Bronchial epithelial cell (primary cell): ENCODE data around the gene ZNF217. TPM values are rescaled to one million over a fixed set of nuclear protein-coding genes. Genes with fewer than 3 reads are reported as not detected.
"Not testable (repeated sequence)": the region's sequence is repeated elsewhere in the genome, so short reads cannot be mapped to it uniquely, and the experiment has no call there.

Experiments used
- DNase-seq: peaks from one replicate; pipeline ENCODE4 v3.0.0-alpha.2; 2010; ENCODE audit warnings: low read depth
- FAIRE-seq: peaks from 2 replicates; lab custom pipeline; 2011; peaks lifted over from hg19 to GRCh38; lab: Jason Lieb, UNC
- H3K27me3 ChIP-seq: 2 replicates; pipeline ENCODE4 v1.5.1; 2011; ENCODE audit warnings: low read length; ENCODE audit not compliant: control insufficient read depth, insufficient read depth
- H3K36me3 ChIP-seq: 2 replicates; pipeline ENCODE4 v1.5.1; 2011; ENCODE audit warnings: low read length; ENCODE audit not compliant: control insufficient read depth, insufficient read depth
- H3K4me3 ChIP-seq: 2 replicates; pipeline ENCODE4 v1.5.1; 2011; ENCODE audit warnings: mild to moderate bottlenecking, low read depth, low read length, control low read depth
- total RNA-seq: library from RNA; depleted of rRNA; stranded (reverse); fragments of >200 nt; gene quantifications from 2 replicates; pipeline ENCODE4 v1.2.1, GENCODE V29; 2014
- TF ChIP-seq, protein P1 (sequence below): IDR thresholded peaks from 2 replicates; pipeline ENCODE4 v1.5.1; 2011; ENCODE audit warnings: mild to moderate bottlenecking, moderate library complexity, low read length, control low read depth, inconsistent platforms; ENCODE audit not compliant: insufficient read depth, severe bottlenecking

The ZNF217 gene
- total RNA-seq, 1 donor from 2014 or later: 24.7 TPM

DNA sequence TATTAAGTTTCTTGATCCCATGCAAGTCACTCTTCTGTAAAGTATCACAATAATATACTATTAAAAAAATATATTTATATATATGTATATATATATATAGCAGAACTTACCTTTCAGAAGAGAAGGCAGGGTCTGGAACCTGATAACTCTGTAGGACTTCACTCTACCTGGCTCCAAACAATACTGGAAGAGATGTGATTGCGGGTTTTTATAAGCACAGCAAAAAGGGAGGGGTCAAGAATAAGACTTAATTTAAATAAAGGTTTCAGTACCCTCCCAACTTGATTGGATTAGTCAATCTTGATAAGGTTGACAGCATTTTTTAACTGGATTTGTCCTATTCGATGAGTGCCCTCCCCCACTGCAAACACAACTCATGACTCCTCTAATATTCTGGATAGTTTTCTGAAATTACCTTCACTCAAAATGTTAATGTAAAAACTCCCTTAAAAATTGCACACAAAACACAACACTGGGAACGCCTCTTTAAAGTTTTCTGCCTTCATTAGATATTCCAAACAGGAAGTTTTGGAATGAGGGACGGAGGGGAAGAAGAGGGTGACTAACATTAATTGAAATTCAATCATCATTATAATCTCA, 4.0 kb upstream of the ZNF217 start:
- TF ChIP-seq, protein P1, sequence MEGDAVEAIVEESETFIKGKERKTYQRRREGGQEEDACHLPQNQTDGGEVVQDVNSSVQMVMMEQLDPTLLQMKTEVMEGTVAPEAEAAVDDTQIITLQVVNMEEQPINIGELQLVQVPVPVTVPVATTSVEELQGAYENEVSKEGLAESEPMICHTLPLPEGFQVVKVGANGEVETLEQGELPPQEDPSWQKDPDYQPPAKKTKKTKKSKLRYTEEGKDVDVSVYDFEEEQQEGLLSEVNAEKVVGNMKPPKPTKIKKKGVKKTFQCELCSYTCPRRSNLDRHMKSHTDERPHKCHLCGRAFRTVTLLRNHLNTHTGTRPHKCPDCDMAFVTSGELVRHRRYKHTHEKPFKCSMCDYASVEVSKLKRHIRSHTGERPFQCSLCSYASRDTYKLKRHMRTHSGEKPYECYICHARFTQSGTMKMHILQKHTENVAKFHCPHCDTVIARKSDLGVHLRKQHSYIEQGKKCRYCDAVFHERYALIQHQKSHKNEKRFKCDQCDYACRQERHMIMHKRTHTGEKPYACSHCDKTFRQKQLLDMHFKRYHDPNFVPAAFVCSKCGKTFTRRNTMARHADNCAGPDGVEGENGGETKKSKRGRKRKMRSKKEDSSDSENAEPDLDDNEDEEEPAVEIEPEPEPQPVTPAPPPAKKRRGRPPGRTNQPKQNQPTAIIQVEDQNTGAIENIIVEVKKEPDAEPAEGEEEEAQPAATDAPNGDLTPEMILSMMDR: no peak
- no peak for FAIRE-seq
- Histone ChIP-seq H3K36me3 (no peaks in the 10 kb centered on the region), H3K4me3 (peak overlapping the region; percentile 35), H3K27me3 (no peaks in the 10 kb centered on the region)
- DNase-seq: no peak

DNA sequence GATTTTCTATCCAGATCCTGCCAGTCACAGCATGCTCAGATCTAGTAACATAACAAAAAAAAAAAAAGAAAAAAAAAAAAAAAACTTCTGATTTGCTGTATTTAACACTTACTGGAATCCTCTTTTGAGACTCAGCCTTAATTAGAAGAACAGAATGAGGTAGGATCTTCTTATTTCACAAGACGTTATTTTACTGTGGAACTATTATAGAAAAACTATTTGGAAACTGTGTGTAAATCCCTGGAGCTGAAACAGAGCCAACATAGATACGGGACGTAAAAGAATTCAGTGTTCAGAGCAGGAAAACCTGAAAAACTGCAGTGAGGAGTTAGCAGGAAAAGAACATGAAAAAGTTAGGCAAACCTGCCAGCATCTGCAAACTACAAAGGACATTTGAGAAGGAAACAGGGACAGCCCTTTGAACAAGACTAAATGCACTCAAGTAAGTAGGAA, 3.4 kb upstream of the ZNF217 start:
- DNase-seq (peak; percentile 46), FAIRE-seq (no peak)
- Histone ChIP-seq H3K36me3 (no peaks in the 10 kb centered on the region), H3K4me3 (peak overlapping the region; percentile 35), H3K27me3 (no peaks in the 10 kb centered on the region)
- TF ChIP-seq, protein P1: no peak

DNA sequence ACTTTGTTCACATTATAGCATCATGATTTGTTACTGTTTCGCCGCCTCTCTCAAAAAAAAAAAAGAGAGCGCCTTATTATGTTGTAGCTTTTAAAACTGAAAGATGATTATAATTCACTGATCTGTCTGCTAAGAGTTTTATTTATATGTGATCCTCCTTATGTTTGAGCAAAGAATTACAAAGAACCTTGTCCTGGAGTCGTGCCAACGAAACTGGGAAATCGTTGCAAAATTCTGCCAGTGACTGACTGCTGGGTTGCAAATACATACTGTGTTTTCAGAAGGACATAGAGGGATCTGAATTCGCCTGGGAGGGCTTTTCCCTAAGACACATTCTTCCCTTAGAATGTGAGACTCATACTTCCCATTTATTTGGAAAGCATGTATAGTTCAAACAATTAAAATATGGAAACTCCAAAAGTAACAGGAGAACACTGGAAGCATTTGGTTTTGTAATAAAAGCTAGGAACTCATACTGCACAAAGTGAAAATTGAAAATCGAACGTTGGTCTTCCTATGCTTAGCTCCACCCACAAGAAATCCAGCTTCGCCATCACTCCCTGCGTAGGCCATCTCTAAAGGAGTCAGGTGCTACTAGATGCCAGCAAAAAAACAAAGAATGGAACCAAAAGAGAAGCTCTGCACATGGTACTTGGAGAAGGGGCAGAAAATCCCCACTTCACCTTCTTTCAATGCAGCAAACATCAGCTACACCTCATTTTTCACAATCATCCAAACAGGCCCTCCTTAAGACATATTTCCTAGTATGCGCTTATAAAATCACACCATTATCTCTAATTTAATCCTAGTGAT, 2.8 kb upstream of the ZNF217 start:
- peak; percentile 43 for DNase-seq
- FAIRE-seq, H3K36me3 ChIP-seq, H3K27me3 ChIP-seq: not testable (repeated sequence)
- peak overlapping the region; percentile 35 for H3K4me3 ChIP-seq

DNA sequence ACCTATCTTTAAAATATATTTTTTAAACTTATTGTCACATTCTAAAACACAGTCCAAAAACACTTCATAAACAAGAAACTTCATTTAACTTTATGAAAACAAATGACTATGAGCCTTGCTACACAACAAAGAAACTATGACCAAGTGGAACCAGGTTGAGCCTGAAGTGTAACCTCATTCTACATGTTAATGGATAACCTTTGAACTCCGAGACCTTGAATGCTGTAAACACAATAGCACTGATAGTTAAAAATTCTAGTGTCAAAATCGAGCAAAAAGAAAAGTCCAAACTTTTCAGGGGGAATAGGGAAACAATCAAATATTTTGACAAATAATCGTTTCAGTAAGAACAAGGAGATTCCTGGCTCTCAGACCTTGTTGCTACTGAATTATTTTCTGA, 2.1 kb upstream of the ZNF217 start:
- not testable (repeated sequence) for FAIRE-seq, H3K36me3 ChIP-seq, H3K27me3 ChIP-seq
- DNase-seq: peak; percentile 17
- peak overlapping the region; percentile 10 for H3K4me3 ChIP-seq

DNA sequence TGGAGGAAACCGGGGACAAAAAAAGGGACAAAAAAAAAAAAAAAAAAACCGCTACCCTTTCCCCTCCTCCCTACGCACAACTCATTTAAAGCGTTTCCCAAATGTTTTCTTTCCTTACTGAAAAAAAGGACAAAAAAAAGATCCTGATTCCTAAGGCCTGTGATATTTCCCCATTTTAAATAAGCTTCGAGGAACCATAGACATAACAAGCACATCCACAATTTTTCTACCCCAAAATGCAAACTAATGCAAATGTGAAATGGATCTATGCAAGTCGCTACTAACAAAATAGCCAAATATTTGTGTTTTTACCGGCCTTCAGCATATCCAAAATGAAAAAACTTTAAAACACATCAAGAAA, 1.4 kb upstream of the ZNF217 start:
- DNase-seq (peak; percentile 15), FAIRE-seq (no peak)
- peak overlapping the region; percentile 40 for H3K4me3 ChIP-seq
- TF ChIP-seq, protein P1: no peak
- no peaks in the 10 kb centered on the region for H3K27me3 ChIP-seq
- no peaks in the 10 kb centered on the region for H3K36me3 ChIP-seq

DNA sequence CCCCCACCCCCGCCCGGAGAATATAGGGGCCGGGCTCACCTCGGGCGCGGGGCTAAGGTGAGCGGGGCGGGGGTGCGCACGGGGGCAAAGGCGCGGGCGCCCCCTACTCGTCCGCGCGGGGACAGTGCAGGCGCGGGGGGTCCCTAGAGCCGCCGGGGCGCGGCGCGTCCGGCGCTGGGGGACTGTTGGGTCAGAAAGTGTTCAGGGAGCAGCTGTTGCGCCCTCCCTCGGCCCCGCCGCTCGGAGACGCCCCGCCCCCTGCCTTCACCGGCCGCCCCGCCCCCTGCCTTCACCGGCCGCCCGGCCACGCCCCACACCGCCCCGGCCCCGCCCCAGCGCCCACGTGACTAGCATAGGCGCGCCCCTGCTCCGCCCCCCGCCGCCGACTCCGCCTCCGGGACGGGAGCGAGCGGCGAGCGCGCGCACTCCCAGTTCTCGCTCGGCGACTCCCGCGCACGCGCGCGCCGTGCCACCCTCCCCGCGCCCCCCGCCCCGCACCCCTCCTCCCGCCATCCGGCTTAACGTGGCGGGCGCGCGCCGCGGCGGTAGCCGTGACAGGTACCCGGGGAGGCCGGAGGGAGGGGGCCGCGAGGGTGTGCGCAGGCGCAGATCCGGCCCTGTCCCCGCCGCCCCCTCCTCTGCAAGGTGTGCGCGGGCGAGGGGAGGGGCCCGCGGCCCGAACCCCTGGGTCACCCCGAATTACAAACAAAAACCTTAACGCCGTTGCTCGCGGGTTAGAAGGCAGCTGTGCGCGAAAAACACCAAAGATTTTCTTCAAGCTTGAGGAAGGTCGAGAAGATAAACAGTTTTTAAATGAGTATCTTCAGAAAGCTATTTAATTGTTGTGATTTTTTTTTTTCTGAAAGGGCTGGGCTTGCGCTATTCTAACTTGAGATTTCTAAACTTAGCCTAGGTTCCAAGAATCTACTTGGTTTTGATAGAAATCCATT, 704 bp upstream of the ZNF217 start:
- DNase-seq (peak; percentile 51), FAIRE-seq (no peak)
- H3K4me3 ChIP-seq: peak overlapping the region; percentile 74
- TF ChIP-seq, protein P1: peak; percentile 4
- H3K27me3 ChIP-seq: no peaks in the 10 kb centered on the region
- no peaks in the 10 kb centered on the region for H3K36me3 ChIP-seq
